Measurements from ENCODE around the gene CEL. TPM values are rescaled to one million over a fixed set of nuclear protein-coding genes. Genes with fewer than 3 reads are reported as not detected.

CEL gene
- total RNA-seq, 1 experiment from 2014 or later: 6.6 TPM

- Mint-ChIP-seq H3K9me3 (no peaks in the 10 kb centered on the region), H3K27ac (no peak overlapping the region), H3K27me3 (ENCODE audit: low read depth) (no peaks in the 10 kb centered on the region), H3K4me1 (peaks cover 24% of the 10 kb centered on the region), H3K36me3 (no peaks in the 10 kb centered on the region), H3K4me3 (no peak overlapping the region)
- ATAC-seq: no peak
- POLR2A ChIA-PET: no interaction called here
- CTCF ChIA-PET: interaction anchor here (1.3 to 2.2 kb wide), 3 partner anchors 16 to 124 kb away, joined by 3 to 9 read pairs (median 5); no protein-coding TSS in a partner anchor
- TF ChIP-seq TP53 (CRISPR knock-in tag; IDR thresholded peaks at IDR 0.05) (no peak), OVOL2 (CRISPR knock-in tag; IDR thresholded peaks at IDR 0.05; ENCODE audit: borderline replicate concordance) (no peak), ZNF416 (CRISPR knock-in tag; IDR thresholded peaks at IDR 0.05) (no peak), IRF2 (CRISPR knock-in tag; IDR thresholded peaks at IDR 0.05; ENCODE audit: borderline replicate concordance, low read depth) (no peak), SMAD3 (CRISPR knock-in tag; IDR thresholded peaks at IDR 0.05; ENCODE audit: borderline replicate concordance) (no peak), ZNF232 (CRISPR knock-in tag; IDR thresholded peaks at IDR 0.05) (no peak), ZNF423 (CRISPR knock-in tag; IDR thresholded peaks at IDR 0.05) (no peak), GTF2I (CRISPR knock-in tag; conservative IDR thresholded peaks at IDR 0.05) (no peak), TEAD1 (CRISPR knock-in tag; IDR thresholded peaks at IDR 0.05) (no peak), JUN (CRISPR knock-in tag; IDR thresholded peaks at IDR 0.05) (no peak), ZNF512 (CRISPR knock-in tag; IDR thresholded peaks at IDR 0.05; ENCODE audit: borderline replicate concordance) (no peak), ESRRA (CRISPR knock-in tag; IDR thresholded peaks at IDR 0.05; ENCODE audit: borderline replicate concordance) (no peak), PRDM15 (CRISPR knock-in tag; IDR thresholded peaks at IDR 0.05) (no peak)
- DNase-seq (ENCODE audit: low spot score): no peak
These were observed 2.7 kb downstream of the CEL start for GRCh38 chr9:133064241-133065069.

GRCh38 chr9:133065070-133065388 is 3.2 kb downstream of the CEL start:
- ChIA-PET CTCF (interaction anchor here (1.3 kb wide), 1 partner anchor 16 kb away, joined by 3 read pairs; no protein-coding TSS in a partner anchor), POLR2A (no interaction called here)
- Mint-ChIP-seq H3K4me3 (no peak overlapping the region), H3K4me1 (peaks cover 18% of the 10 kb centered on the region), H3K27me3 (ENCODE audit: low read depth) (no peaks in the 10 kb centered on the region), H3K36me3 (no peaks in the 10 kb centered on the region), H3K9me3 (no peaks in the 10 kb centered on the region), H3K27ac (no peak overlapping the region; the same call in 1 of the 2 replicates)
- ATAC-seq: no peak
- DNase-seq (ENCODE audit: low spot score): no peak
- TF ChIP-seq CDX4 (CRISPR knock-in tag; IDR thresholded peaks at IDR 0.05; ENCODE audit: borderline replicate concordance): no peak
- TF ChIP-seq MXD4 (CRISPR knock-in tag; IDR thresholded peaks at IDR 0.05; ENCODE audit: borderline replicate concordance): no peak
- TF ChIP-seq NFE2L1 (CRISPR knock-in tag; IDR thresholded peaks at IDR 0.05): no peak
- no peak for TF ChIP-seq STAT6 (CRISPR knock-in tag; conservative IDR thresholded peaks at IDR 0.05; ENCODE audit: low read depth)
- TF ChIP-seq PRDM15 (CRISPR knock-in tag; IDR thresholded peaks at IDR 0.05): peak; percentile 80
